Stimulated activated CD4-positive, alpha-beta T cell treated with anti-CD3 and anti-CD28 coated beads, Interleukin-4, amount 100 ng/mL, for 4 hours (primary cell): ENCODE measurements around the gene NRDE2.
"Not testable (repeated sequence)": the region's sequence is repeated elsewhere in the genome, so short reads cannot be mapped to it uniquely, and the experiment has no call there.

ENCODE experiments used
- DNase-seq, 2 experiments: peaks; one replicate each; pipeline ENCODE4 v3.0.0-alpha.2; 2020

NRDE2 gene

DNA sequence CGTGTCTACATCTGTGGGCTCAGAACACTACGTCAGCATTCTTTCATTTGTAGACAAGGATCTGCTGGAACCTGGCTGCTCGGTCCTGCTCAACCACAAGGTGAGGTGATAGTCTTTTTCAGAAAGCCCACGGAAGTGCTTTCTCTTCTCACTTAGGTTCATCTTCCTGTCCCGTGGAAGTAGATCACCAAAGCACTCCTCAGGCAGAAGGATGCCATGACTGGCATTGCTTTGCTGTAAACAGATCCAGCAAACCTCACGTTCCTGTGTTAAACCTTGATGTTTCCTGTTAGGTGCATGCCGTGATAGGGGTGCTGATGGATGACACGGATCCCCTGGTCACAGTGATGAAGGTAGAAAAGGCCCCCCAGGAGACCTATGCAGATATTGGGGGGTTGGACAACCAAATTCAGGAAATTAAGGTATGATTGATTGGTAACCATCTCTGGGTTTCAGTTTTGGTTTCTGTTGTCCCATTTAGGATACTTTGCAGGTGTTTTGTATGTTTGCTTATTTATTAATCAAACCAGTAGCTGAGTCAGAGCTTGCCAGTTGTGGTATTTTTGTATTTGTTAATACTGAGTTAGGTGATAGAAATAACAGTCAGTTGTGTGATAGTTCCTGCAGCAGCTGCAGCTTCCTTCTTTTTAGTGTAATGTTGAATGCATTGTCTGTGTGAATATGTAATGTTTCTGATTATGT, 67.8 kb downstream of the NRDE2 start:
- DNase-seq = no peak

DNA sequence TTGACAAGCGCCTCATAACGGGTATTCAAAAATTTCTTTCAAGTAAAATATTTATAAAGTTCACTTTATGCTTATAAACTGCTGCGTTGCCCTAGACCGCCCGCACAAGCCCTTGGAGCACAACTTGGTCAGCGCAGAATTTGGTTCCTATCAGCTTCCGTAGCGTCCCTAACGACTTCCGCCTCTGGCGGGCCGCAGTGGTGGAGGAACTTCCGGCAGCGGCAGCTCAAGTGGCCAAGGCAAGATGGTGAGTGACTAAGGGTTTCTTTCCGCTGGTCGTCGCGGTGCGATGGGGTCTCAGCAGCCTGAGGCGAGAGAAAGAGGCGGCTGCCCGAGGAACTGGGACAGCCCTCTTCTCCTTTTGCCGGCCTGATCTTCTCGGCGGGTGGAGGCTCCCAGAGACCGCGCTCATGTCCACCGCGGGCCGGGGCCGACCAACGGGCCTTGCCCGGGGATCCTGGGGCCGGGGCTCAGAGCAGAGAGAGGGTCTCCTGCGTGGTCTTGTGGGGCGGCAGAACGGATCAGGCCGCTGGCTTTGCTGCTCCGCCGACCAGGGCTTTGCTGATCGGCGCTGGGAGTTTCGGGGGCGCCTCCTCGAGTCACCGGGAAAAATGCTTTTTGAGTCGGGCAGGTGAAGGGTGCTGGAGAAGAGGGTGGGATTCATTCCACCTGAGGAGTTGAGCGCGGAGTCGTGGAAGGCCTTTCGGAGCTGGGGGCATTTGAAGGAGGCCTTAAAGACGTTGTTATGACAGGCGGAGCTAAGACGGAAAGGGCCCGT, 75.2 kb downstream of the NRDE2 start, which contains the start of gene PSMC1:
PSMC1 (plus strand) TSS at position 200 of the 778 bp plus-strand sequence; CDS start at position 245, 45 bp downstream.
- DNase-seq = peak; percentile 77 to 86

DNA sequence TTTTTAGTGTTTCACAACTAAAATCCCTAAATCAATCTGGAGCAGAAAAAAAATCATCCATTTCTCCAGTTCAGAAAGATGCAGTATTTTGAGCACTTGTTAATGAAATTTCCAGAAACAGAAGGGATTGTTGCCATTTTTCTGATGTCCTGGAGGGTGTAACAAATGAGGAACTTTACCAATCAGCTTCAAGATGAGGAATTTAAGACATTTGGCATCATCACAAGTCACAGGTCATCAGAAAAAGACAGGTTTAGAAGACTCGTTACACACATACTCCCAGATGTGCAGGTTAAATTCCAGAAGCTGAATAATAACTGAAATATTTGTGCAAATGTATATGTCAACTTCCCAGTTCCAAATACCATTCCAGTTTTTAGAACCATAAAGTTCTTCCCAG, 75.9 kb downstream of the NRDE2 start:
- DNase-seq = no peak

DNA sequence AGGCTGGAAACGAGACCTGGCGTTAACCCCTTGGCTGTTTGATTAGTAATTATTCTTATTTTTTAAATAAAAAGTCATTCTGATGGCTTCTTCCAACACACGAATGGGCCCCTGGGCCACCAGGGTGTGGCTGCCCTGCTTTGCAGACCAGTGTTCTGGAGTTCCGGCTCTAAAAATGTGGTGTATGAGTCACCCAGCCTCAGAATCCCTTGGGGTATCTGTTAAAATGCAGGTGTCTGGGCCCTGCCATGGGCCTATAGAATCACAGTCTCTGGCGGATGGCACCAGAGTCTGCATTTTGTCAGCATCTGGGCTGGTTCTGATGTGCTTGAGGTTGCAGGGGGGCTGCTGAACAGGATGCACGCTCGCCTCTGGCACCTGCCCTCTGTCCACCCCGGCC, 77.9 kb downstream of the NRDE2 start:
- DNase-seq = no peak

DNA sequence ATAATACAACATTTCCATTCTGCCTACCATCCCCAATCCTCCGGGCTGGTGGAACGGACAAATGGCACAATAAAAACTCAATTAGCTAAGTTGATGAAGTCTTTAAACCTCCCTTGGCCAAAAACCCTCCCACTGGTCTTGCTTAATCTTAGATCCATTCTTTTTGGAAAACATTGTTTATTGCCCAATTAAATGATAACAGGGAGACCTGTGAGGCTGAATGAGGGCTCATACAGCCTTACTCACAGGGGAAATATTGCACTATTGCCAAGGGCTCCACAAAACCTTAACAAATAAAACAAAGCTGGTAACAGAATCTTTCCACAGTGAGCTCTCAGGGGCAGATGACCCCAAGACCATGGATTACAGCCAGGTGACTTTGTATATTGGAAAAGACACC, 83.1 kb downstream of the NRDE2 start:
- DNase-seq = no peak

DNA sequence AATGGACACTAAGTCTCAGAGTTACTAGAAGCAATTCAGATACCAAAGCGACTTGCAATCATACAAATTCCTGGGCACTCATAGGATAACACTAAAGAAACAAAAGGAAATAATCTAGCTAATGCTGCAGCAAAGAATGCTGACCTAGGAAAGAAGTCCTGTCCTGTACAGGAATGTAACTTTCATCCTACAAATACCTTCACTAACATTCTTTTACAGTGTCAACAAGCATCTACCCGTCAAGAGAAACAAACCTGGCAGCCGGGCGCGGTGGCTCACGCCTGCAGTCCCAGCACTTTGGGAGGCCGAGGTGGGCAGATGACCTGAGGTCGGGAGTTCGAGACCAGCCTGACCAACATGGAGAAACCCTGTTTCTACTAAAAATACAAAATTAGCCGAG, 84.3 kb downstream of the NRDE2 start:
- not testable (repeated sequence) for DNase-seq

DNA sequence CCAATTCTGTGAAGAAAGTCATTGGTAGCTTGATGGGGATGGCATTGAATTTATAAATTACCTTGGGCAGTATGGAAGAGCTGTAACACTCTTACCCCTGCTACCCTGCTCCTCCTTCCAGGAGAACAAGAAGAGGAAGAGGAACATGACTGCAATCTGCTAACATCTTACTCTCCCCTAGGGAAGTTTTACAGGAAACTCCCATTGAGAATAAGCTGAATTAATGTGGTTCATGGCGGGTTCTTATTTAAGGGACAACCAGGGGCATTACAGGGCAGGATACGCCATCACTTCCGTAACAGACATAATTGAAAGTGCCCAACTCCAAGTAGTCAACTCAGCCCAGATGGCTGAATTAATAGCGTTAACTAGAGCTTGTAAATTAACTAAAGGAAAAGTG, 84.8 kb downstream of the NRDE2 start:
- no peak for DNase-seq

DNA sequence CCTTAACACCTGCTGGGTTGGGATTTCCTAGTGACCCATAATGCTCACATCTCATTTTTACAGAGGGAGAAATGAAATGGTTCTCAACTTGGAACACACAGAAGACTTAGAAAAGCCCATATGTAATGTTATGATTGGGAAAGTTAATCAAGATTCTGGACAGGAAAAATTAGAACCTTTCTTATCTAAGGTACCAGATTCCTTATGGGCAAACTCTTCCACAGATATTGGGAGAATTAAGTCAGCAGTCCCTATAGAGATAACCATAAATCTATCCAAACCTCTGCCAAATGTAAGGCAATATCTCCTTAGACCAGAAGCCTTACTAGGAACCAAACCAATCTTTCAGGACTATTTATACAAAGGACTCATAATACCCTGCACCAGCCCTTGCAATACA, 89.3 kb downstream of the NRDE2 start:
- no peak for DNase-seq

DNA sequence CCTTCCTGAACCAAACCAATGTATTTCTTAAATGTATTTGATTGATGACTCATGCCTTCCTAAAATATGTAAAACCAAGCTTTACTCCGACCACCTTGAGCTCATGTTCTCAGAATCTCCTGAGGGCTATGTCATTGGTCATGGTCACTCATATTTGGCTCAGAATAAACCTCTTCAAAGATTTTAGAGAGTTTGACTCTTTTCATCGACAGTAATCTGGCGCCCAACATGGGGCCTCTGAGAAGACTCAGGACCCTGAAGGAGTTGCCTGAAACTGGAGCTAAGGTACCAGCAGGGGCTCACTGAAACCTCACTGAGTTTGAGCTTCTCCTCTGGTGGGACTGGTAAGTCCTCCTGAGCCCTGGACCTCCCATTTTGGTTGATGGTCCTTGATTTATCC, 92.6 kb downstream of the NRDE2 start:
- no peak for DNase-seq

DNA sequence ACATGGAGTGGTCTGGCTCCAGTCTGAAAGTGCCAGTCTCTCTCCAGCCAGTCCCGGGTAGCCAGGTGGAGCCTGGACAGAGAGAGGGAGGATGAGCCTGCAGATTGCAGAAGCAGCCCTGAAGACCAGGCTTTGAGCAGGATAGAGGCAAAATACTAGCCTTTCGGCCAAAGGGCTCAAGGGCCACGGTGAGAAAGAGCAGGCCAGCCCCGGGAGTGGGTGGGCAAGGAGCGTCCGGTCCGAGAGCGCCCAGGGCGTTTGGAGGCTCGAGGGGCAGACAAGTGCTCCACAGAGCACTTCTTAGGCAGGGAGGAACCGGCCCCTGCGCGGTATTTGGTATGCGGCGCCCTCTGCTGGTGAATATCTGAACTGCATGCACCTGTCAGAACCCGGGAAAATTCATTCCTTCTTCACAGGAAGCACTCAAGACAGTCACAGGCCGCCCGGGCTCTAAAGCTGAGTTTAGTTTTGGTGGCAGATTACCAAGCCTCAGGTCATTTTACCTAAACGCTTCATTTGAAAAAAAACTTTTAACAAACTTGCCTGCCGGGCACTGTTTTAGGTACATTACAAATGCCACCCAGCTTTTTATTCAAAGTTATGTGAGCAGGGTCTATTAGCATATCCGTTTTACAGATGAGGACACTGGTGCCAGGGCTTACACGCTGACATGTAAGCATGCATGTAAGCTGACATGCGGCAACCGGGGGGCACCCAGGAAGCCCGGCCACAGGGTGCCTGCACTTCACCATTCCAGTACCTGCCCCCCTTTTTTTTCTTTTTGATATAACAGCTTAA, 96.4 kb downstream of the NRDE2 start:
- DNase-seq = peak; percentile 42 to 67

DNA sequence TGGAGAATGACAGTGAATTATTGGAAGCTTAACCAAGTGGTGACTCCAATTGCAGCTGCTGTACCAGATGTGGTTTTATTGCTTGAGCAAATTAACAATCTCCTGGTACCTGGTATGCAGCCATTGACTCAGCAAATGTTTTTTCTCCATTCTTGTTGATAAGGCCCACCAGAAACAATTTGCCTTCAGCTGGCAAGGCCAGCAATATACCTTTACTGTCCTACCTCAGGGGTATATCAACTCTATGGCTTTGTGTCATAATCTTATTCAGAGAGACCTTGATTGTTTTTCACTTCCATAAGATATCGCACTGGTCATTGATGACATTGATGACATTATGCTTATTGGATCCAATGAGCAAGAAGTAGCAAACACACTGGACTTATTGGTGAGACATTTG, 101.8 kb downstream of the NRDE2 start:
- DNase-seq = not testable (repeated sequence)

DNA sequence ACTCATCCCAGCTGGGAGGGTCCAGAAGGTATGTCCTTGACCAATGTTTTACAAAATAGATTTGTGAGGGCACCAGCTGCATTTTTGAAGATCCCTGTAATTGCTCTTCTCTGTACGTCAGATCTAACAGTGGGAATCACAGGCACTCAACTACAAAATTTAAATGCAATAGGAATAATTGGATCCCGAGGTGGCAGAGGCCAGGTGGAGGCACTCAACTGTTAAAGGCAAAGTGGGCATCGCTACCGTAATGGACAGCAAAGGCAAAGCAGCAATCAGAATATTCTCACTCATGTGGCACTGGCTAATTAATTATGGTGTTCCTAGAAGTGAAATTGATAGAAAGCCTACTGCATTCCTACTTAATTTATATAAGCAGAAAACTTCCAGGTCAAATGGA, 103.3 kb downstream of the NRDE2 start:
- no peak for DNase-seq
